BLaER1 treated with 17β-estradiol and CSF1 and Interleukin-3, amounts not matched to agents 10 nM and 100 nM (cell line): Measurements from ENCODE around the gene TRAPPC11.
"Not testable (repeated sequence)": the region's sequence is repeated elsewhere in the genome, so short reads cannot be mapped to it uniquely, and the experiment has no call there.

Source experiments
- H3K27ac ChIP-seq, 11 experiments: shearing (Covaris generic); formaldehyde crosslinking; 2 replicates each; pipeline ENCODE4 v1.8.1; 2022
- H3K27me3 ChIP-seq, 11 experiments: shearing (Covaris generic); formaldehyde crosslinking; 2 replicates each; pipeline ENCODE4 v1.8.1; 2022
- H3K36me3 ChIP-seq, 11 experiments: shearing (Covaris generic); formaldehyde crosslinking; 2 replicates each; pipeline ENCODE4 v1.8.1; 2022
- H3K4me1 ChIP-seq, 10 experiments: shearing (Covaris generic); formaldehyde crosslinking; 2 replicates each; pipeline ENCODE4 v1.8.1; 2022
- H3K4me2 ChIP-seq, 11 experiments: shearing (Covaris generic); formaldehyde crosslinking; 2 replicates each; pipeline ENCODE4 v1.8.1; 2022
- H3K4me3 ChIP-seq, 10 experiments: shearing (Covaris generic); formaldehyde crosslinking; 2 replicates each; pipeline ENCODE4 v1.8.1; 2022
- H3K9ac ChIP-seq, 11 experiments: shearing (Covaris generic); formaldehyde crosslinking; 2 replicates each; pipeline ENCODE4 v1.8.1; 2022
- H3K9me3 ChIP-seq, 11 experiments: shearing (Covaris generic); formaldehyde crosslinking; replicated peaks in 1 of 11; 2 replicates each; pipeline ENCODE4 v1.8.1; 2022
- H4K20me1 ChIP-seq, 11 experiments: shearing (Covaris generic); formaldehyde crosslinking; 2 replicates each; pipeline ENCODE4 v1.8.1; 2022
- Cebpa-rat ChIP-seq, 11 experiments: shearing (Covaris generic); IDR thresholded peaks; 2 replicates each; pipeline ENCODE4 v1.8.1; 2022

Gene TRAPPC11

GRCh38 chr4:183722731-183723560 is 63.9 kb downstream of the TRAPPC11 start:
- peak overlapping the region; percentile 47 to 72 (median 61) for H3K4me3 ChIP-seq
- H3K4me2 ChIP-seq = peak overlapping the region; percentile 72 to 99 (median 95)
- peak overlapping the region; percentile 58 to 76 (median 74) for H3K9ac ChIP-seq
- H4K20me1 ChIP-seq = no peaks in the 10 kb centered on the region
- H3K9me3 ChIP-seq = peaks cover 9 to 41% (median 18%) of the 10 kb centered on the region in 11 experiments; a peak in 20 of 22 replicates
- H3K27me3 ChIP-seq = peaks cover 0 to 8% (median 0%) of the 10 kb centered on the region in 11 experiments; a peak in 7 of 22 replicates
- TF ChIP-seq Cebpa-rat (IDR thresholded peaks at IDR 0.05) = no peak
- peaks cover 5 to 17% (median 9%) of the 10 kb centered on the region in 10 experiments; a peak in 17 of 20 replicates for H3K4me1 ChIP-seq
- H3K36me3 ChIP-seq = no peaks in the 10 kb centered on the region
- H3K27ac ChIP-seq = peak overlapping the region in 9 of 11 experiments; percentile 53 to 78 (median 67); a peak in 17 of 22 replicates

- peaks cover 5 to 17% (median 9%) of the 10 kb centered on the region in 10 experiments; a peak in 17 of 20 replicates for H3K4me1 ChIP-seq
- no peaks in the 10 kb centered on the region for H3K36me3 ChIP-seq
- H3K9me3 ChIP-seq = peaks cover 9 to 44% (median 18%) of the 10 kb centered on the region in 11 experiments; a peak in 20 of 22 replicates
- peaks cover 0 to 8% (median 0%) of the 10 kb centered on the region in 11 experiments; a peak in 7 of 22 replicates for H3K27me3 ChIP-seq
- no peak for TF ChIP-seq Cebpa-rat (IDR thresholded peaks at IDR 0.05)
- H3K9ac ChIP-seq = peak overlapping the region in 2 of 11 experiments; percentile 66 to 74; a peak in 1 of 22 replicates
- no peaks in the 10 kb centered on the region for H4K20me1 ChIP-seq
- peak overlapping the region in 3 of 11 experiments; percentile 15 to 78 (median 68); a peak in 3 of 22 replicates for H3K27ac ChIP-seq
- peak overlapping the region; percentile 72 to 99 (median 95) for H3K4me2 ChIP-seq
- peak overlapping the region in 7 of 10 experiments; percentile 47 to 70 (median 61); a peak in 11 of 20 replicates for H3K4me3 ChIP-seq
Measured at GRCh38 chr4:183723561-183724228, 64.6 kb downstream of the TRAPPC11 start.

- H3K9ac ChIP-seq, H3K27me3 ChIP-seq, H3K36me3 ChIP-seq, H3K4me3 ChIP-seq, H3K27ac ChIP-seq, H3K4me2 ChIP-seq, H4K20me1 ChIP-seq: not testable (repeated sequence)
- H3K4me1 ChIP-seq = peaks cover 5 to 17% (median 9%) of the 10 kb centered on the region in 10 experiments; a peak in 17 of 20 replicates
- H3K9me3 ChIP-seq = peaks cover 9 to 44% (median 18%) of the 10 kb centered on the region in 11 experiments; a peak in 20 of 22 replicates
Measured at GRCh38 chr4:183725585-183725984, 66.5 kb downstream of the TRAPPC11 start.

- Histone ChIP-seq H4K20me1 (no peaks in the 10 kb centered on the region), H3K36me3 (no peaks in the 10 kb centered on the region), H3K9ac (no peak overlapping the region), H3K9me3 (peaks cover 8 to 33% (median 15%) of the 10 kb centered on the region in 11 experiments; a peak in 20 of 22 replicates), H3K27me3 (peaks cover 0 to 8% (median 0%) of the 10 kb centered on the region in 11 experiments; a peak in 7 of 22 replicates), H3K27ac (no peak overlapping the region), H3K4me3 (no peak overlapping the region), H3K4me2 (no peak overlapping the region), H3K4me1 (peaks cover 5 to 17% (median 9%) of the 10 kb centered on the region in 10 experiments; a peak in 18 of 20 replicates)
- TF ChIP-seq Cebpa-rat (IDR thresholded peaks at IDR 0.05) = no peak
Measured at GRCh38 chr4:183727482-183727881, 68.4 kb downstream of the TRAPPC11 start.

- Histone ChIP-seq H3K4me1 (peaks cover under 1 to 11% (median 5%) of the 10 kb centered on the region in 10 experiments; a peak in 17 of 20 replicates), H4K20me1 (no peaks in the 10 kb centered on the region), H3K36me3 (no peaks in the 10 kb centered on the region), H3K27ac (no peak overlapping the region), H3K9ac (no peak overlapping the region), H3K9me3 (peaks cover 8 to 33% (median 15%) of the 10 kb centered on the region in 11 experiments; a peak in 20 of 22 replicates), H3K27me3 (peaks cover 0 to under 1% (median 0%) of the 10 kb centered on the region in 11 experiments; a peak in 3 of 22 replicates), H3K4me3 (no peak overlapping the region), H3K4me2 (no peak overlapping the region)
- TF ChIP-seq Cebpa-rat (IDR thresholded peaks at IDR 0.05) = no peak
Measured at GRCh38 chr4:183728223-183729068, 69.4 kb downstream of the TRAPPC11 start.

- no peaks in the 10 kb centered on the region for H3K27me3 ChIP-seq
- H3K4me2 ChIP-seq = no peak overlapping the region
- H3K36me3 ChIP-seq = no peaks in the 10 kb centered on the region
- no peak for TF ChIP-seq Cebpa-rat (IDR thresholded peaks at IDR 0.05)
- no peaks in the 10 kb centered on the region for H4K20me1 ChIP-seq
- H3K4me1 ChIP-seq = peaks cover 0 to 14% (median 2%) of the 10 kb centered on the region in 10 experiments; a peak in 9 of 20 replicates
- no peak overlapping the region for H3K9ac ChIP-seq
- H3K27ac ChIP-seq = no peak overlapping the region
- H3K9me3 ChIP-seq = peaks cover 8 to 28% (median 15%) of the 10 kb centered on the region in 11 experiments; a peak in 20 of 22 replicates
- H3K4me3 ChIP-seq = no peak overlapping the region
Measured at GRCh38 chr4:183729069-183729406, 69.9 kb downstream of the TRAPPC11 start.

GRCh38 chr4:183729430-183730328 is 70.6 kb downstream of the TRAPPC11 start:
- H3K4me1 ChIP-seq = peaks cover 0 to 14% (median 0%) of the 10 kb centered on the region in 10 experiments; a peak in 4 of 20 replicates
- peaks cover 8 to 22% (median 14%) of the 10 kb centered on the region in 11 experiments; a peak in 20 of 22 replicates for H3K9me3 ChIP-seq
- no peaks in the 10 kb centered on the region for H3K36me3 ChIP-seq
- no peak overlapping the region for H3K4me2 ChIP-seq
- no peak for TF ChIP-seq Cebpa-rat (IDR thresholded peaks at IDR 0.05)
- no peaks in the 10 kb centered on the region for H3K27me3 ChIP-seq
- H3K4me3 ChIP-seq = no peak overlapping the region
- H3K9ac ChIP-seq = no peak overlapping the region
- H3K27ac ChIP-seq = no peak overlapping the region
- no peaks in the 10 kb centered on the region for H4K20me1 ChIP-seq
